ENCODE results near the gene CALR3.

The CALR3 gene

GRCh38 chr19:16530540-16531379, 34.8 kb upstream of the CALR3 start:
- Mint-ChIP-seq H3K4me1 (peaks cover 4% of the 10 kb centered on the region), H3K27me3 (no peaks in the 10 kb centered on the region), H3K27ac (peak overlapping the region; percentile 51), H3K9me3 (no peaks in the 10 kb centered on the region), H3K36me3 (peaks cover 28% of the 10 kb centered on the region), H3K4me3 (no peak overlapping the region)
- ATAC-seq (ENCODE audit: low read depth) (no peak), DNase-seq (ENCODE audit: low spot score in 2 of 2) (no peak)

GRCh38 chr19:16529466-16530144, 33.6 kb upstream of the CALR3 start:
- Mint-ChIP-seq H3K4me1 (peaks cover 4% of the 10 kb centered on the region), H3K27me3 (no peaks in the 10 kb centered on the region), H3K27ac (no peak overlapping the region), H3K4me3 (no peak overlapping the region), H3K9me3 (no peaks in the 10 kb centered on the region), H3K36me3 (peaks cover 27% of the 10 kb centered on the region)
- no peak for ATAC-seq (ENCODE audit: low read depth)
- DNase-seq (ENCODE audit: low spot score in 2 of 2), result no peak

GRCh38 chr19:16527971-16528521, 32.1 kb upstream of the CALR3 start:
- Mint-ChIP-seq H3K4me3 (no peak overlapping the region), H3K9me3 (no peaks in the 10 kb centered on the region), H3K4me1 (peaks cover 2% of the 10 kb centered on the region), H3K27ac (no peak overlapping the region), H3K36me3 (peaks cover 32% of the 10 kb centered on the region), H3K27me3 (no peaks in the 10 kb centered on the region)
- ATAC-seq (ENCODE audit: low read depth) (peak; percentile 63), DNase-seq (ENCODE audit: low spot score in 2 of 2) (peak; percentile 18 to 34)

GRCh38 chr19:16527334-16527935, 31.5 kb upstream of the CALR3 start:
- Mint-ChIP-seq H3K36me3 (peaks cover 36% of the 10 kb centered on the region), H3K4me3 (no peak overlapping the region), H3K27me3 (no peaks in the 10 kb centered on the region), H3K27ac (no peak overlapping the region), H3K9me3 (no peaks in the 10 kb centered on the region), H3K4me1 (peaks cover 2% of the 10 kb centered on the region)
- no peak for ATAC-seq (ENCODE audit: low read depth)
- no peak for DNase-seq (ENCODE audit: low spot score in 2 of 2)

- DNase-seq (ENCODE audit: low spot score in 2 of 2) (no peak), ATAC-seq (ENCODE audit: low read depth) (no peak)
- Mint-ChIP-seq H3K27me3 (no peaks in the 10 kb centered on the region), H3K4me1 (no peaks in the 10 kb centered on the region), H3K9me3 (no peaks in the 10 kb centered on the region), H3K27ac (no peak overlapping the region), H3K4me3 (no peak overlapping the region), H3K36me3 (peaks cover 28% of the 10 kb centered on the region)
These were observed 29.9 kb upstream of the CALR3 start for GRCh38 chr19:16525751-16526481.

GRCh38 chr19:16524991-16525734, 29.2 kb upstream of the CALR3 start:
- H3K4me3 Mint-ChIP-seq, result no peak overlapping the region
- H3K36me3 Mint-ChIP-seq, result peaks cover 32% of the 10 kb centered on the region

GRCh38 chr19:16522559-16523377, 26.8 kb upstream of the CALR3 start:
- no peaks in the 10 kb centered on the region for H3K27me3 Mint-ChIP-seq
- no peaks in the 10 kb centered on the region for H3K9me3 Mint-ChIP-seq
- H3K4me1 Mint-ChIP-seq, result no peaks in the 10 kb centered on the region
- no peak overlapping the region for H3K4me3 Mint-ChIP-seq
- no peak overlapping the region for H3K27ac Mint-ChIP-seq
- no peak for ATAC-seq (ENCODE audit: low read depth)
- DNase-seq (ENCODE audit: low spot score in 2 of 2), result no peak
- H3K36me3 Mint-ChIP-seq, result peaks cover 39% of the 10 kb centered on the region

More at GRCh38 chr19:16524991-16525734, 29.2 kb upstream of the CALR3 start:
- ATAC-seq (ENCODE audit: low read depth), result no peak
- Mint-ChIP-seq H3K4me1 (no peaks in the 10 kb centered on the region), H3K27ac (no peak overlapping the region), H3K9me3 (no peaks in the 10 kb centered on the region), H3K27me3 (no peaks in the 10 kb centered on the region)
- DNase-seq (ENCODE audit: low spot score in 2 of 2), result no peak

- Mint-ChIP-seq H3K4me1 (no peaks in the 10 kb centered on the region), H3K9me3 (no peaks in the 10 kb centered on the region), H3K27ac (no peak overlapping the region), H3K36me3 (peaks cover 41% of the 10 kb centered on the region), H3K4me3 (no peak overlapping the region), H3K27me3 (no peaks in the 10 kb centered on the region)
- ATAC-seq (ENCODE audit: low read depth), result no peak
- no peak for DNase-seq (ENCODE audit: low spot score in 2 of 2)
These were observed 25.8 kb upstream of the CALR3 start for GRCh38 chr19:16521715-16522289.

GRCh38 chr19:16520986-16521624, 25.1 kb upstream of the CALR3 start:
- no peaks in the 10 kb centered on the region for H3K4me1 Mint-ChIP-seq
- no peak overlapping the region for H3K4me3 Mint-ChIP-seq
- DNase-seq (ENCODE audit: low spot score in 2 of 2) (no peak), ATAC-seq (ENCODE audit: low read depth) (no peak)
- H3K27ac Mint-ChIP-seq, result no peak overlapping the region
- no peaks in the 10 kb centered on the region for H3K9me3 Mint-ChIP-seq
- H3K27me3 Mint-ChIP-seq, result no peaks in the 10 kb centered on the region
- peaks cover 42% of the 10 kb centered on the region for H3K36me3 Mint-ChIP-seq

GRCh38 chr19:16520074-16520973, 24.4 kb upstream of the CALR3 start:
- DNase-seq (ENCODE audit: low spot score in 2 of 2) (no peak), ATAC-seq (ENCODE audit: low read depth) (no peak)
- H3K4me3 Mint-ChIP-seq, result no peak overlapping the region
- H3K4me1 Mint-ChIP-seq, result no peaks in the 10 kb centered on the region
- no peaks in the 10 kb centered on the region for H3K27me3 Mint-ChIP-seq
- H3K36me3 Mint-ChIP-seq, result peaks cover 42% of the 10 kb centered on the region
- no peak overlapping the region for H3K27ac Mint-ChIP-seq
- H3K9me3 Mint-ChIP-seq, result no peaks in the 10 kb centered on the region

- Mint-ChIP-seq H3K27ac (no peak overlapping the region), H3K4me3 (no peak overlapping the region), H3K27me3 (no peaks in the 10 kb centered on the region), H3K36me3 (peaks cover 41% of the 10 kb centered on the region), H3K4me1 (no peaks in the 10 kb centered on the region), H3K9me3 (no peaks in the 10 kb centered on the region)
- DNase-seq (ENCODE audit: low spot score in 2 of 2), result no peak
- no peak for ATAC-seq (ENCODE audit: low read depth)
These were observed 23.3 kb upstream of the CALR3 start for GRCh38 chr19:16519230-16519687.

Measured in memory B cell (primary cell).